H9 (cell line): ENCODE results near the gene PLEKHA5. TPM values are rescaled to one million over a fixed set of nuclear protein-coding genes. Genes with fewer than 3 reads are reported as not detected.

Source experiments
- DNase-seq: peaks from one replicate; pipeline ENCODE4 v3.0.0-alpha.2; 2017
- H2AFZ ChIP-seq: one replicate; pipeline ENCODE4 v1.6.1; 2013; ENCODE audit warnings: mild to moderate bottlenecking, low read length, control low read depth, moderate library complexity
- H2AK5ac ChIP-seq: 2 replicates; pipeline ENCODE4 v1.6.1; 2013; ENCODE audit warnings: low read length, control low read depth, mixed read lengths; ENCODE audit not compliant: insufficient read length
- H2BK120ac ChIP-seq: one replicate; pipeline ENCODE4 v1.6.1; 2013; ENCODE audit warnings: low read depth, mild to moderate bottlenecking, low read length, control low read depth, inconsistent platforms; ENCODE audit not compliant: poor library complexity, severe bottlenecking
- H2BK12ac ChIP-seq: 2 replicates; pipeline ENCODE4 v1.6.1; 2013; ENCODE audit warnings: low read length, control low read depth, mixed read lengths, low read depth; ENCODE audit not compliant: insufficient read length
- H2BK15ac ChIP-seq: 2 replicates; pipeline ENCODE4 v1.6.1; 2013; ENCODE audit warnings: low read depth, low read length, control low read depth
- H2BK20ac ChIP-seq: one replicate; pipeline ENCODE4 v1.6.1; 2013; ENCODE audit warnings: low read depth, mild to moderate bottlenecking, low read length, control low read depth, inconsistent platforms; ENCODE audit not compliant: poor library complexity, severe bottlenecking
- H2BK5ac ChIP-seq: 2 replicates; pipeline ENCODE4 v1.6.1; 2013; ENCODE audit warnings: low read length, control low read depth, mixed read lengths; ENCODE audit not compliant: insufficient read length
- H3K14ac ChIP-seq: 2 replicates; pipeline ENCODE4 v1.6.1; 2013; ENCODE audit warnings: low read length, control low read depth; ENCODE audit not compliant: insufficient read depth
- H3K18ac ChIP-seq: 2 replicates; pipeline ENCODE4 v1.6.1; 2013; ENCODE audit warnings: low read depth, mild to moderate bottlenecking, mixed read lengths, low read length, control low read depth; ENCODE audit not compliant: insufficient read length
- H3K23ac ChIP-seq: 2 replicates; pipeline ENCODE4 v1.6.1; 2013; ENCODE audit warnings: low read length, control low read depth, mixed read lengths, low read depth; ENCODE audit not compliant: insufficient read length
- H3K23me2 ChIP-seq: 2 replicates; pipeline ENCODE4 v1.6.1; 2013; ENCODE audit warnings: low read depth, mild to moderate bottlenecking, mixed read lengths, low read length, control low read depth; ENCODE audit not compliant: insufficient read length, poor library complexity, severe bottlenecking
- H3K27ac ChIP-seq: 2 replicates; pipeline ENCODE4 v1.5.1; 2013; ENCODE audit warnings: low read length, control low read depth, mixed read lengths, low read depth; ENCODE audit not compliant: insufficient read length
- H3K27me3 ChIP-seq: 2 replicates; pipeline ENCODE4 v1.6.1; 2013; ENCODE audit warnings: low read length, control low read depth, inconsistent platforms; ENCODE audit not compliant: insufficient read depth
- H3K4ac ChIP-seq: 2 replicates; pipeline ENCODE4 v1.6.1; 2013; ENCODE audit warnings: low read depth, mild to moderate bottlenecking, control low read depth, inconsistent platforms, low read length, moderate library complexity
- H3K4me1 ChIP-seq: 2 replicates; pipeline ENCODE4 v1.6.1; 2013; ENCODE audit warnings: low read length, control low read depth, inconsistent platforms; ENCODE audit not compliant: insufficient read depth
- H3K4me2 ChIP-seq: 2 replicates; pipeline ENCODE4 v1.6.1; 2013; ENCODE audit warnings: low read length, control low read depth, mixed read lengths; ENCODE audit not compliant: insufficient read length, insufficient read depth
- H3K56ac ChIP-seq: 2 replicates; pipeline ENCODE4 v1.6.1; 2013; ENCODE audit warnings: low read depth, mild to moderate bottlenecking, mixed read lengths, low read length, control low read depth; ENCODE audit not compliant: insufficient read length
- H3K79me1 ChIP-seq: 2 replicates; pipeline ENCODE4 v1.6.1; 2013; ENCODE audit warnings: low read depth, mild to moderate bottlenecking, moderate library complexity, low read length, control low read depth, inconsistent platforms; ENCODE audit not compliant: insufficient read depth, poor library complexity, severe bottlenecking
- H3K79me2 ChIP-seq: 2 replicates; pipeline ENCODE4 v1.6.1; 2013; ENCODE audit warnings: low read length, control low read depth, inconsistent platforms; ENCODE audit not compliant: insufficient read depth
- H3K9ac ChIP-seq: 2 replicates; pipeline ENCODE4 v1.6.1; 2013; ENCODE audit warnings: low read length, control low read depth, mixed read lengths; ENCODE audit not compliant: insufficient read length; ENCODE audit errors: extremely low read depth
- H3K9me3 ChIP-seq: one replicate; pipeline ENCODE4 v1.6.1; 2013; ENCODE audit warnings: low read depth, low read length, inconsistent platforms; ENCODE audit not compliant: control insufficient read depth
- H3T11ph ChIP-seq: one replicate; pipeline ENCODE4 v1.6.1; 2013; ENCODE audit warnings: mild to moderate bottlenecking, low read length, control low read depth, inconsistent platforms
- H4K20me1 ChIP-seq: one replicate; pipeline ENCODE4 v1.6.1; 2013; ENCODE audit not compliant: control insufficient read depth, insufficient read length, insufficient read depth
- H4K5ac ChIP-seq: 2 replicates; pipeline ENCODE4 v1.6.1; 2013; ENCODE audit warnings: low read depth, mild to moderate bottlenecking, mixed read lengths, low read length, control low read depth; ENCODE audit not compliant: insufficient read length
- H4K8ac ChIP-seq: replicated peaks from 2 replicates; pipeline ENCODE4 v1.6.1; 2013; ENCODE audit warnings: low read length, control low read depth, mixed read lengths, low read depth; ENCODE audit not compliant: insufficient read length
- H4K91ac ChIP-seq: 2 replicates; pipeline ENCODE4 v1.6.1; 2013; ENCODE audit warnings: low read depth, mild to moderate bottlenecking, moderate library complexity, mixed read lengths, low read length, control low read depth; ENCODE audit not compliant: insufficient read length
- H3K27ac Mint-ChIP-seq, 3 experiments: 2 replicates in 2 of 3; 3 replicates in 1 of 3; pipeline ENCODE4 v1.8.0; 2020 to 2021; ENCODE audit warnings: mixed read lengths in 3 of 3, mild to moderate bottlenecking in 1 of 3, moderate library complexity in 1 of 3
- H3K27me3 Mint-ChIP-seq: 2 replicates; pipeline ENCODE4 v1.8.0; 2021; ENCODE audit warnings: low read depth, mild to moderate bottlenecking, moderate library complexity, mixed read lengths
- H3K36me3 Mint-ChIP-seq, 3 experiments: 2 replicates in 2 of 3; 3 replicates in 1 of 3; pipeline ENCODE4 v1.8.0; 2020 to 2021; ENCODE audit warnings: low read depth in 3 of 3, mixed read lengths in 3 of 3; ENCODE audit not compliant: insufficient read depth in 1 of 3
- H3K4me1 Mint-ChIP-seq, 2 experiments: 2 replicates each; pipeline ENCODE4 v1.8.0; 2020; ENCODE audit warnings: mixed read lengths in 2 of 2
- H3K4me3 Mint-ChIP-seq, 2 experiments: 2 replicates in 1 of 2; 3 replicates in 1 of 2; pipeline ENCODE4 v1.8.0; 2020 to 2021; ENCODE audit warnings: mild to moderate bottlenecking in 2 of 2, mixed read lengths in 2 of 2, moderate library complexity in 1 of 2
- H3K9me3 Mint-ChIP-seq, 2 experiments: 2 replicates in 1 of 2; 3 replicates in 1 of 2; pipeline ENCODE4 v1.8.0; 2020; ENCODE audit warnings: mild to moderate bottlenecking in 2 of 2, mixed read lengths in 2 of 2, moderate library complexity in 1 of 2
- WGBS: extraction: QIAGEN DNeasy Blood & Tissue Kit; methylation state at CpG from one replicate; pipeline ENCODE4 v1.1.7; 2013; ENCODE audit warnings: missing lambda C conversion rate, low lambda C conversion rate, mixed read lengths; ENCODE audit not compliant: insufficient read length; ENCODE audit errors: extremely low coverage; 5-methylcytosine and 5-hydroxymethylcytosine counted together
- total RNA-seq: library from RNA; stranded (reverse); gene quantifications from 2 replicates; pipeline ENCODE4 v1.2.1, GENCODE V29; 2021
- TF ChIP-seq, protein P1 (sequence below): fragments of 200-600 bp; sonication (generic); conservative IDR thresholded peaks from 3 replicates; pipeline ENCODE4 v1.8.0; 2021; ENCODE audit warnings: antibody characterized with exemption, mild to moderate bottlenecking

The PLEKHA5 gene
- total RNA-seq, 1 experiment from 2014 or later = 86.7 TPM

DNA sequence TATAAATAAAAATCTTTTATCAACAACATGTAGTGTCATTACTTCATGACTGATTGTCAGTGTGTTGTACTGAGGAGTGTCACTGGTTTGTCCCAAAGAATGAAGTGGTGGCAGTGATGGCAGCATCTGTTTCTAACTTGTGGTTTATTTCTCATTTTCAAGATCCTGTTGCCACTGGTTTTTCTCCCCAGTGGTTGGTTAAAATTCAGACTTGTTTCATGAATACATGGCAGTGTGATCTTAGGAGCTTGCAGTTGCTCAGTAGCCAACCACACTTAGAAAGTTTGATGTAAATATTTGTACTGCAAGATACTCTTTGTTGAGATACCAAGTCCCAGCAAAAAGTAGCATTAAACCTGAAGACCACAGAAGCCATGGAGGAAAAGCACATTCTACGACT is 69.8 kb downstream of the PLEKHA5 start:
- Histone ChIP-seq H3K27me3 (no peaks in the 10 kb centered on the region), H3K9me3 (no peaks in the 10 kb centered on the region), H3K4me1 (peaks cover 6% of the 10 kb centered on the region; the same call in 1 of the 2 replicates), H3K18ac (no peak overlapping the region), H3K27ac (no peak overlapping the region), H3K79me1 (no peaks in the 10 kb centered on the region), H3T11ph (no peak overlapping the region), H2AFZ (no peak overlapping the region), H2BK15ac (no peak overlapping the region), H3K4me2 (no peak overlapping the region), H2AK5ac (no peak overlapping the region), H4K5ac (no peak overlapping the region), H4K20me1 (no peaks in the 10 kb centered on the region), H2BK120ac (no peak overlapping the region), H2BK5ac (no peak overlapping the region), H2BK20ac (no peak overlapping the region), H3K79me2 (peaks cover 2% of the 10 kb centered on the region; the same call in 1 of the 2 replicates), H2BK12ac (no peak overlapping the region), H3K14ac (no peak overlapping the region), H3K23me2 (no peaks in the 10 kb centered on the region), H4K91ac (no peak overlapping the region), H3K56ac (no peak overlapping the region), H3K9ac (no peak overlapping the region), H3K23ac (no peak overlapping the region), H3K4ac (no peak overlapping the region), H4K8ac (no peak overlapping the region)
- Mint-ChIP-seq H3K9me3 (no peaks in the 10 kb centered on the region), H3K27ac (no peak overlapping the region), H3K4me3 (no peak overlapping the region), H3K36me3 (peaks cover 0 to 3% (median 0%) of the 10 kb centered on the region in 3 experiments; a peak in 1 of 7 replicates), H3K4me1 (peaks cover 33 to 47% of the 10 kb centered on the region in 2 experiments), H3K27me3 (no peaks in the 10 kb centered on the region)
- TF ChIP-seq, protein P1, sequence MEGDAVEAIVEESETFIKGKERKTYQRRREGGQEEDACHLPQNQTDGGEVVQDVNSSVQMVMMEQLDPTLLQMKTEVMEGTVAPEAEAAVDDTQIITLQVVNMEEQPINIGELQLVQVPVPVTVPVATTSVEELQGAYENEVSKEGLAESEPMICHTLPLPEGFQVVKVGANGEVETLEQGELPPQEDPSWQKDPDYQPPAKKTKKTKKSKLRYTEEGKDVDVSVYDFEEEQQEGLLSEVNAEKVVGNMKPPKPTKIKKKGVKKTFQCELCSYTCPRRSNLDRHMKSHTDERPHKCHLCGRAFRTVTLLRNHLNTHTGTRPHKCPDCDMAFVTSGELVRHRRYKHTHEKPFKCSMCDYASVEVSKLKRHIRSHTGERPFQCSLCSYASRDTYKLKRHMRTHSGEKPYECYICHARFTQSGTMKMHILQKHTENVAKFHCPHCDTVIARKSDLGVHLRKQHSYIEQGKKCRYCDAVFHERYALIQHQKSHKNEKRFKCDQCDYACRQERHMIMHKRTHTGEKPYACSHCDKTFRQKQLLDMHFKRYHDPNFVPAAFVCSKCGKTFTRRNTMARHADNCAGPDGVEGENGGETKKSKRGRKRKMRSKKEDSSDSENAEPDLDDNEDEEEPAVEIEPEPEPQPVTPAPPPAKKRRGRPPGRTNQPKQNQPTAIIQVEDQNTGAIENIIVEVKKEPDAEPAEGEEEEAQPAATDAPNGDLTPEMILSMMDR = no peak
- DNase-seq = no peak
- no CpG with 5 or more reads among the region's 1 CpG for WGBS
